ENCODE data around the gene ZFYVE16.

DNA sequence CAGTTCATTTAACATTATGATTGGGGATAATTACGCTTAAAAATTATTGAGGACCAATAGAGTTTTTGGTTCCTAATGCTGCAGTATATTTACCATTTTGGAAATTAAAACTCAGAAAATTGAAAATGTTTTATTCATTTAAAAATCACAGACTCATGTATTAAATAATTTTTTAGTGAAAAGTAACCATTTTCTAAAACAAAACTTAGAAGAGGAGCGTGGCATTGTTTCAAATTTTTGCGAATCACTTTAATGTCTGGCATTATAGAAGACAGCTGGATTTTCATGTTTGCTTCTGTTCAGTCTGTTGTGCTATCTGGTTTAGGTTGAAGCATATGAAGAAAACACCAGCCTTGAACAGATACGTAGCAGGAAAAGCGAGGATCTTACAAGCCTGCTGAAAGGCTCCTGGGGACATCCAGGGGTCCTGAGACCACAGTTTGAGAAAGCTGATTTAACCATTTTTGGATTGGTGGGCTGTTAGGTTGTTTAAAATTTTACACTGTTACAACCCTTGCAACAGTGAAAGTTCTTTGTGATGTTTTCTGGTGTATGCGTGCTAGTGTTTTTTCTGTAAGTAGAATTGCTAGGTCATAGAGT is 1.6 kb downstream of the ZFYVE16 start:
- TF ChIP-seq, protein P1, sequence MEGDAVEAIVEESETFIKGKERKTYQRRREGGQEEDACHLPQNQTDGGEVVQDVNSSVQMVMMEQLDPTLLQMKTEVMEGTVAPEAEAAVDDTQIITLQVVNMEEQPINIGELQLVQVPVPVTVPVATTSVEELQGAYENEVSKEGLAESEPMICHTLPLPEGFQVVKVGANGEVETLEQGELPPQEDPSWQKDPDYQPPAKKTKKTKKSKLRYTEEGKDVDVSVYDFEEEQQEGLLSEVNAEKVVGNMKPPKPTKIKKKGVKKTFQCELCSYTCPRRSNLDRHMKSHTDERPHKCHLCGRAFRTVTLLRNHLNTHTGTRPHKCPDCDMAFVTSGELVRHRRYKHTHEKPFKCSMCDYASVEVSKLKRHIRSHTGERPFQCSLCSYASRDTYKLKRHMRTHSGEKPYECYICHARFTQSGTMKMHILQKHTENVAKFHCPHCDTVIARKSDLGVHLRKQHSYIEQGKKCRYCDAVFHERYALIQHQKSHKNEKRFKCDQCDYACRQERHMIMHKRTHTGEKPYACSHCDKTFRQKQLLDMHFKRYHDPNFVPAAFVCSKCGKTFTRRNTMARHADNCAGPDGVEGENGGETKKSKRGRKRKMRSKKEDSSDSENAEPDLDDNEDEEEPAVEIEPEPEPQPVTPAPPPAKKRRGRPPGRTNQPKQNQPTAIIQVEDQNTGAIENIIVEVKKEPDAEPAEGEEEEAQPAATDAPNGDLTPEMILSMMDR (IDR thresholded peaks at IDR 0.05): no peak
- TF ChIP-seq ZFX (IDR thresholded peaks at IDR 0.05; ENCODE audit: borderline replicate concordance): no peak

All from 22Rv1 (cell line).